ENCODE data around the gene SETD2. TPM values are rescaled to one million over a fixed set of nuclear protein-coding genes. Genes with fewer than 3 reads are reported as not detected.

Gene SETD2
- total RNA-seq, 4 donors from 2014 or later: 35.7 to 48.5 (median 40.4) TPM

- TF ChIP-seq POLR2A (IDR thresholded peaks at IDR 0.05): no peak
- no peak for TF ChIP-seq CTCF (IDR thresholded peaks at IDR 0.05 in 4 of 5, conservative IDR thresholded peaks at IDR 0.05 in 1 of 5)
- H3K36me3 ChIP-seq: peaks cover 0 to 10% of the 10 kb centered on the region in 2 donors
- no peak overlapping the region for H3K27ac ChIP-seq
- H3K27me3 ChIP-seq: no peaks in the 10 kb centered on the region
- DNase-seq (no peak), ATAC-seq (no peak)
- no peaks in the 10 kb centered on the region for H3K4me1 ChIP-seq
- no peaks in the 10 kb centered on the region for H3K9me3 ChIP-seq
- in situ Hi-C loops (cut with MboI; ENCODE audit: low sequenced_read_pairs in 4 of 4) (no loop called here), intact Hi-C loops (cut with DNase I; ENCODE audit: low total_unique reads) (no loop called here)
- H3K4me3 ChIP-seq: no peak overlapping the region
Observed at GRCh38 chr3:47065681-47066080, 98.2 kb downstream of the SETD2 start.

GRCh38 chr3:47065058-47065457 lies 98.9 kb downstream of the SETD2 start:
- TF ChIP-seq CTCF (IDR thresholded peaks at IDR 0.05 in 4 of 5, conservative IDR thresholded peaks at IDR 0.05 in 1 of 5): no peak
- TF ChIP-seq POLR2A (IDR thresholded peaks at IDR 0.05): no peak
- Histone ChIP-seq H3K36me3 (peaks cover 0 to 10% of the 10 kb centered on the region in 2 donors), H3K4me1 (no peaks in the 10 kb centered on the region), H3K27ac (no peak overlapping the region), H3K9me3 (no peaks in the 10 kb centered on the region), H3K4me3 (no peak overlapping the region), H3K27me3 (no peaks in the 10 kb centered on the region)
- intact Hi-C loops (cut with DNase I; ENCODE audit: low total_unique reads) (no loop called here), in situ Hi-C loops (cut with MboI; ENCODE audit: low sequenced_read_pairs in 4 of 4) (no loop called here)
- no peak for DNase-seq
- ATAC-seq: no peak

DNA sequence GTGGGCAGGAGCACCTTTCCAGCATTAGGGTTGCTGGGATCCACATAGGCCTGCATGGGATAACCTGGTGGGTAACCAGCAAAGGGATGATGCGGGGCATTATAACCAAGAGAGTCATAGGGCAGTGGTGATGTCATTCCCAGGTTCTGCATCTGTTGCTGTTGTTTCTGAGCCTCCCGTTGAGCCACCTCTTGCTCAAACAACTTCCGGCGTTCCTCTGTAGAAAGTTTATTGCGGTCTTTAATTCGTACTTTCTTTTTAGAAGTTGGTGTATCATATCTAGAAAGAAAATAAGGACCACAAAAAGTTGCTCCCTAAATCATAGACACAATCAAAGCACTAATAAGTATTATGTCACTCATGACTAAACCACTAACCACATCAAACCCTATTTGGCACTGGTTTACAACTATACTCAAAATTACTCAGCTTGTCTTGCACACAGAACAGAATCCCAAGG lies 106.7 kb downstream of the SETD2 start:
- peaks cover 0 to 7% of the 10 kb centered on the region in 2 donors for H3K4me1 ChIP-seq
- TF ChIP-seq POLR2A (IDR thresholded peaks at IDR 0.05): no peak
- no peak for TF ChIP-seq CTCF (IDR thresholded peaks at IDR 0.05 in 4 of 5, conservative IDR thresholded peaks at IDR 0.05 in 1 of 5)
- H3K36me3 ChIP-seq: peaks cover 0 to 11% of the 10 kb centered on the region in 2 donors
- in situ Hi-C loops (cut with MboI; ENCODE audit: low sequenced_read_pairs in 4 of 4): no loop called here
- no peaks in the 10 kb centered on the region for H3K27me3 ChIP-seq
- no peak overlapping the region for H3K4me3 ChIP-seq
- H3K27ac ChIP-seq: no peak overlapping the region
- ATAC-seq (no peak), DNase-seq (no peak)
- intact Hi-C loops (cut with DNase I; ENCODE audit: low total_unique reads): no loop called here
- no peaks in the 10 kb centered on the region for H3K9me3 ChIP-seq

DNA sequence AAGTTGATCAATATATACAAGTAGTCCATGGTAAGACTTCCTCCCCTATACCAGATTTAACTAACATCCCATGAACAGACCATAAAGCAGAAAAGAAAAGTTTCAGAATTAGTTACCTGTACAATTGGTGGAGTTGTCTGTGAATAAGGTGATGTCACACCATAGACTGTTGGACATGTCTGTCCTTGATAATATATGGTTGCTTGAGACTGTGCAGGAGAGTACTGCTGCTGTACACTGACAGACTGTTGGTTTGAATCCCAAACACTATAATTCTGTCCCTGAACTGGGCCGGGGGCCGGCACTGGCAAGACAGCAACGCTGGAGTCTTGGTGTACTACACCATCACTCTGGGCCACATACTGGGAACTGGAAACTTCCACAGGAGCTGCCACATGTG lies 107.2 kb downstream of the SETD2 start:
- no peak overlapping the region for H3K27ac ChIP-seq
- TF ChIP-seq POLR2A (IDR thresholded peaks at IDR 0.05): no peak
- TF ChIP-seq CTCF (IDR thresholded peaks at IDR 0.05 in 4 of 5, conservative IDR thresholded peaks at IDR 0.05 in 1 of 5): no peak
- peaks cover 0 to 7% of the 10 kb centered on the region in 2 donors for H3K4me1 ChIP-seq
- H3K4me3 ChIP-seq: no peak overlapping the region
- H3K9me3 ChIP-seq: no peaks in the 10 kb centered on the region
- DNase-seq: no peak
- H3K27me3 ChIP-seq: no peaks in the 10 kb centered on the region
- in situ Hi-C loops (cut with MboI; ENCODE audit: low sequenced_read_pairs in 4 of 4): no loop called here
- H3K36me3 ChIP-seq: peaks cover 0 to 11% of the 10 kb centered on the region in 2 donors
- intact Hi-C loops (cut with DNase I; ENCODE audit: low total_unique reads): no loop called here
- no peak for ATAC-seq

GRCh38 chr3:47054412-47054811 lies 109.5 kb downstream of the SETD2 start:
- intact Hi-C loops (cut with DNase I; ENCODE audit: low total_unique reads) (no loop called here), in situ Hi-C loops (cut with MboI; ENCODE audit: low sequenced_read_pairs in 4 of 4) (no loop called here)
- H3K4me3 ChIP-seq: no peak overlapping the region
- DNase-seq (no peak), ATAC-seq (no peak)
- peaks cover 0 to 7% of the 10 kb centered on the region in 2 donors for H3K4me1 ChIP-seq
- H3K36me3 ChIP-seq: peaks cover 0 to 11% of the 10 kb centered on the region in 2 donors
- no peak overlapping the region for H3K27ac ChIP-seq
- no peak for TF ChIP-seq CTCF (IDR thresholded peaks at IDR 0.05 in 4 of 5, conservative IDR thresholded peaks at IDR 0.05 in 1 of 5)
- no peak for TF ChIP-seq POLR2A (IDR thresholded peaks at IDR 0.05)
- H3K27me3 ChIP-seq: no peaks in the 10 kb centered on the region
- no peaks in the 10 kb centered on the region for H3K9me3 ChIP-seq

Data from gastrocnemius medialis (tissue), 4 donors.